B cell (primary cell): ENCODE data around the gene SIT1.

Source experiments
- CTCF ChIP-seq: fragments of 200-600 bp; IDR thresholded peaks from one replicate; pipeline ENCODE4 v1.8.0; 2022; ENCODE audit warnings: antibody characterized with exemption, mild to moderate bottlenecking
- EZH2 ChIP-seq: IDR thresholded peaks from 2 replicates; pipeline ENCODE4 v1.6.1; 2012; ENCODE audit warnings: borderline replicate concordance, low read depth, mild to moderate bottlenecking, moderate library complexity, low read length; ENCODE audit not compliant: insufficient read depth, poor library complexity, severe bottlenecking

DNA sequence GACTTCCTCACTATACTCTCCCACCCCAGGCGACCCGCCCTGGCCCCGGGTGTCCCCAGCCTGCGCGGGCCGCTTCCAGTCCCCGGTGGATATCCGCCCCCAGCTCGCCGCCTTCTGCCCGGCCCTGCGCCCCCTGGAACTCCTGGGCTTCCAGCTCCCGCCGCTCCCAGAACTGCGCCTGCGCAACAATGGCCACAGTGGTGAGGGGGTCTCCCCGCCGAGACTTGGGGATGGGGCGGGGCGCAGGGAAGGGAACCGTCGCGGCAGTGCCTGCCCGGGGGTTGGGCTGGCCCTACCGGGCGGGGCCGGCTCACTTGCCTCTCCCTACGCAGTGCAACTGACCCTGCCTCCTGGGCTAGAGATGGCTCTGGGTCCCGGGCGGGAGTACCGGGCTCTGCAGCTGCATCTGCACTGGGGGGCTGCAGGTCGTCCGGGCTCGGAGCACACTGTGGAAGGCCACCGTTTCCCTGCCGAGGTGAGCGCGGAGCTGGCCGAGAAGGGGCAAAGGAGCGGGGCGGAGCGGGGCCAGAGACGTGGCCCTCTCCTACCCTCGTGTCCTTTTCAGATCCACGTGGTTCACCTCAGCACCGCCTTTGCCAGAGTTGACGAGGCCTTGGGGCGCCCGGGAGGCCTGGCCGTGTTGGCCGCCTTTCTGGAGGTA is 25.1 kb upstream of the SIT1 start:
- TF ChIP-seq CTCF = no peak
- TF ChIP-seq EZH2 = no peak
